Raji (cell line): ENCODE results near the gene SCAF8.
A peak's percentile ranks its signal among the peaks of the same experiment; 100 is the strongest.

ENCODE experiments used
- POLR2A ChIP-seq: IDR thresholded peaks from 2 replicates; pipeline ENCODE4 v1.6.1; 2011; ENCODE audit warnings: low read depth, low read length, control low read depth; ENCODE audit not compliant: insufficient read depth

SCAF8 gene

GRCh38 chr6:154719854-154720253 lies 13.4 kb upstream of the SCAF8 start:
- TF ChIP-seq POLR2A: no peak

GRCh38 chr6:154721460-154721859 lies 11.8 kb upstream of the SCAF8 start:
- TF ChIP-seq POLR2A: no peak

GRCh38 chr6:154726887-154727286 lies 6.3 kb upstream of the SCAF8 start:
- TF ChIP-seq POLR2A: no peak

GRCh38 chr6:154731296-154732218 lies 1.7 kb upstream of the SCAF8 start:
- 0 out of 2 replicates have a peak, but pooled peaks have one; percentile 19 for TF ChIP-seq POLR2A

- TF ChIP-seq POLR2A: no peak; the same call in 1 of the 2 replicates
These were observed 556 bp upstream of the SCAF8 start for GRCh38 chr6:154732538-154733182.

- peak; percentile 38 for TF ChIP-seq POLR2A
These were observed 588 bp downstream of the SCAF8 start for GRCh38 chr6:154733626-154734382.

- TF ChIP-seq POLR2A: no peak
These were observed 3.5 kb downstream of the SCAF8 start for GRCh38 chr6:154736618-154737259.

- no peak for TF ChIP-seq POLR2A
These were observed 4.2 kb downstream of the SCAF8 start for GRCh38 chr6:154737424-154737823.

GRCh38 chr6:154738551-154738961 lies 5.3 kb downstream of the SCAF8 start:
- no peak for TF ChIP-seq POLR2A

- TF ChIP-seq POLR2A: no peak
These were observed 7.4 kb downstream of the SCAF8 start for GRCh38 chr6:154740658-154741057.

- no peak for TF ChIP-seq POLR2A
These were observed 9.7 kb downstream of the SCAF8 start for GRCh38 chr6:154742891-154743290.

GRCh38 chr6:154745243-154745642 lies 12.0 kb downstream of the SCAF8 start:
- no peak for TF ChIP-seq POLR2A

GRCh38 chr6:154749341-154749740 lies 16.1 kb downstream of the SCAF8 start:
- no peak for TF ChIP-seq POLR2A

- TF ChIP-seq POLR2A: no peak
These were observed 18.0 kb downstream of the SCAF8 start for GRCh38 chr6:154751011-154751800.
